Measurements from ENCODE around the gene HDGF. TPM values are rescaled to one million over a fixed set of nuclear protein-coding genes. Genes with fewer than 3 reads are reported as not detected.

HDGF gene
- total and polyA plus RNA-seq, 2 donors (not counting 1 experiment from before 2014, with no cell fraction given) = 99.1 to 138 TPM

DNA sequence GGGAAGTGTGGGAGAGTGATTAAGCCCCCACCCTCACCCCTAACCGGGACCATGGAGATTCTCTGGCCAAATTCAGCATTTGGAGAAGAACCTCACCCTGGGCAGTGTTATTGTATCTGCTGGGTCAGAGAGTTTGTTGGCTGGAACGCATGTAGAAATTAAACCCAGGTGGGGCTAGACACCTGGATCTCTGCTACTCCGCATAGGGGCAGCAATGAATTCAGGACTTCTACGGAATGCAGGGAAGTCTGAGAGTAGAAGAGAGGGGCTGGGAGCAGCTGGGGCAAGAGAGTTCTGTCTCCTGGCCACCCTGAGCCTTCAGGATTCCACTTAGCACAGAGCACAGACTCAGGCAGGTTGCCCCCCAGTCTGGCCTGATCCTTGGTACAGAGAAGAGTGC lies 42.4 kb downstream of the HDGF start:
- H3K4me1 ChIP-seq (ENCODE audit: control insufficient read depth, extremely low read depth, insufficient read depth, low read length) = peaks cover 56% of the 10 kb centered on the region
- H3K36me3 ChIP-seq (ENCODE audit: control insufficient read depth, insufficient read depth, low read length) = no peaks in the 10 kb centered on the region
- no peak overlapping the region for H3K27ac ChIP-seq (ENCODE audit: insufficient read depth, low read length)
- no peak overlapping the region for H3K4me3 ChIP-seq (replicated peaks in 1 of 4; ENCODE audit: control extremely low read depth in 1 of 4, insufficient read depth in 1 of 4, low read depth in 3 of 4, low read length in 4 of 4)
- H3K79me2 ChIP-seq (ENCODE audit: control insufficient read depth, insufficient read depth, low read length) = no peaks in the 10 kb centered on the region
- H3K9ac ChIP-seq (ENCODE audit: insufficient read depth, low read length) = no peak overlapping the region
- DNase-seq (ENCODE audit: low read depth in 2 of 2) = no peak
- no peaks in the 10 kb centered on the region for H4K20me1 ChIP-seq (ENCODE audit: control insufficient read depth, extremely low read depth, insufficient read depth, low read length)
- TF ChIP-seq, protein P1, sequence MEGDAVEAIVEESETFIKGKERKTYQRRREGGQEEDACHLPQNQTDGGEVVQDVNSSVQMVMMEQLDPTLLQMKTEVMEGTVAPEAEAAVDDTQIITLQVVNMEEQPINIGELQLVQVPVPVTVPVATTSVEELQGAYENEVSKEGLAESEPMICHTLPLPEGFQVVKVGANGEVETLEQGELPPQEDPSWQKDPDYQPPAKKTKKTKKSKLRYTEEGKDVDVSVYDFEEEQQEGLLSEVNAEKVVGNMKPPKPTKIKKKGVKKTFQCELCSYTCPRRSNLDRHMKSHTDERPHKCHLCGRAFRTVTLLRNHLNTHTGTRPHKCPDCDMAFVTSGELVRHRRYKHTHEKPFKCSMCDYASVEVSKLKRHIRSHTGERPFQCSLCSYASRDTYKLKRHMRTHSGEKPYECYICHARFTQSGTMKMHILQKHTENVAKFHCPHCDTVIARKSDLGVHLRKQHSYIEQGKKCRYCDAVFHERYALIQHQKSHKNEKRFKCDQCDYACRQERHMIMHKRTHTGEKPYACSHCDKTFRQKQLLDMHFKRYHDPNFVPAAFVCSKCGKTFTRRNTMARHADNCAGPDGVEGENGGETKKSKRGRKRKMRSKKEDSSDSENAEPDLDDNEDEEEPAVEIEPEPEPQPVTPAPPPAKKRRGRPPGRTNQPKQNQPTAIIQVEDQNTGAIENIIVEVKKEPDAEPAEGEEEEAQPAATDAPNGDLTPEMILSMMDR (conservative IDR thresholded peaks at IDR 0.05 in 1 of 2, IDR thresholded peaks at IDR 0.05 in 1 of 2; ENCODE audit: low read depth in 1 of 2, low read length in 2 of 2) = no peak
- TF ChIP-seq EZH2 (IDR thresholded peaks at IDR 0.05; ENCODE audit: low read length, missing control alignments) = no peak
- no peaks in the 10 kb centered on the region for H3K9me3 ChIP-seq (ENCODE audit: control insufficient read depth, insufficient read depth, low read depth, low read length)
- no peaks in the 10 kb centered on the region for H3K27me3 ChIP-seq (ENCODE audit: control insufficient read depth, insufficient read depth, low read length)
- H2AFZ ChIP-seq (ENCODE audit: low read length) = no peak overlapping the region
- H3K4me2 ChIP-seq (ENCODE audit: extremely low read depth, insufficient read depth, low read length) = no peak overlapping the region

DNA sequence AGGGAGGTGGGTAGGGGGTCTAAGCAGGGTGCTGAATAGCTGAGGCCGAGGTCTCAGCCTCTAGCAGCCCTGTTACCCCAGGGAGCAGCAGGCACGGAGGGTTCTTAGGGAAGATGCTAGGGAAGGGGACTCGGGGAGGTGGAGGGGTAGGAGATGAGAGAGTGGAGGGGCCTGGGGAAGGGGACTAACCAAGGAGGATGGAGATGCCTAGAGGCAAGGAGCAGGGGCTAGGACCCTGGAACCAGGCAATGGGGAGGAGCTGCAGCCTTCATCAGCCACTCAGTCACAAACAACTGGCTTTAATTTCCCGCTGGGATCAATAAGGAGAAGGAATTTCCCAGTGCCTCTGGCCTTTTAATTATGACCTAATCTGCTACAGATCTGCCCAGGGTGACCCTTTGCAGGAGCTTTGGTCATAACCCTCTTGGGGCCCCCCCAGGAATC lies 43.2 kb downstream of the HDGF start:
- peak overlapping the region in 1 of 4 experiments; percentile 22 for H3K4me3 ChIP-seq (replicated peaks in 1 of 4; ENCODE audit: control extremely low read depth in 1 of 4, insufficient read depth in 1 of 4, low read depth in 3 of 4, low read length in 4 of 4)
- H4K20me1 ChIP-seq (ENCODE audit: control insufficient read depth, extremely low read depth, insufficient read depth, low read length) = no peaks in the 10 kb centered on the region
- no peak overlapping the region for H2AFZ ChIP-seq (ENCODE audit: low read length)
- H3K27me3 ChIP-seq (ENCODE audit: control insufficient read depth, insufficient read depth, low read length) = no peaks in the 10 kb centered on the region
- no peaks in the 10 kb centered on the region for H3K9me3 ChIP-seq (ENCODE audit: control insufficient read depth, insufficient read depth, low read depth, low read length)
- peaks cover 56% of the 10 kb centered on the region for H3K4me1 ChIP-seq (ENCODE audit: control insufficient read depth, extremely low read depth, insufficient read depth, low read length)
- H3K9ac ChIP-seq (ENCODE audit: insufficient read depth, low read length) = no peak overlapping the region
- H3K27ac ChIP-seq (ENCODE audit: insufficient read depth, low read length) = peak overlapping the region; percentile 63
- peak overlapping the region; percentile 39 for H3K4me2 ChIP-seq (ENCODE audit: extremely low read depth, insufficient read depth, low read length)
- no peak for TF ChIP-seq EZH2 (IDR thresholded peaks at IDR 0.05; ENCODE audit: low read length, missing control alignments)
- TF ChIP-seq, protein P1 (conservative IDR thresholded peaks at IDR 0.05 in 1 of 2, IDR thresholded peaks at IDR 0.05 in 1 of 2; ENCODE audit: low read depth in 1 of 2, low read length in 2 of 2) = no peak
- H3K79me2 ChIP-seq (ENCODE audit: control insufficient read depth, insufficient read depth, low read length) = no peaks in the 10 kb centered on the region
- no peak for DNase-seq (ENCODE audit: low read depth in 2 of 2)
- H3K36me3 ChIP-seq (ENCODE audit: control insufficient read depth, insufficient read depth, low read length) = no peaks in the 10 kb centered on the region

DNA sequence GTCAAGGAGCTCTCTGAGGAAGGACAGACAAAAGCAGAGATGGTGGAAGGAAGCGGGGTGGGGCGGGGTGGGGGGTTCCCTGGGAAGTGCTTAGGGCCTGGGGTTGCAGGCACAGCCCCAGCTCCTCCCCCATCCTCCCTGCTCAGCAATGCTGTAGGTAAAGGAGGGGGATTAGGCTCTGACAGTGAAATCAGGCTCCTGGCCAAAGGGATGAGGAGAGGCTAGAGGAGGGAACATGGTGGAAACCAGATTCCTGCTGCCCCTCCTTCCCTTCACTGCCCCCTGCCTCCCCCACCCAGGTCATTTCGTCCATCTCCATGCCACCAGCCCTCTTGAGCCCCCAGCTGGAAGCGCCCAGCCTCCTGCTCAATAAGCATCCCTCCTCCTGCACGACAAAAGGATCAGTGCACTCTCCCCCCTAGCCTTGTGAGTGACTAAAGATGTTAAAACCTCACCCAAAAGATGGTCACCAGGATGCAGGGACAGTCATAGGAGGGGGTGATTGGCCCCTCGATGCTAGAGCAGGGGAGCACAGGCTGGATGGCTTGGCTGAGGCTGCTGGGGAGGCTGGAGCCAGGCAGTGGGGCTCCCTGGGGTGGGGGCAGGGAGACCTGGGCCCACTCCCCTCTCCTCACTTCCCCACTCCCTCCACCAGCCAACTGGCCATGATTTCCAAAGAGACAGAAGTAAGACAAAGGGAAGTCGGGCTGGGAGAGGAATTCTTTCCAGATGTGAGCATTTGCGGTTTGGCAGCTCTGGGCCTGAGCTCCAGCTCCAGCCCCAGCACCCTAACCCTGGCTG lies 43.9 kb downstream of the HDGF start:
- TF ChIP-seq, protein P1 (conservative IDR thresholded peaks at IDR 0.05 in 1 of 2, IDR thresholded peaks at IDR 0.05 in 1 of 2; ENCODE audit: low read depth in 1 of 2, low read length in 2 of 2) = no peak
- no peak for TF ChIP-seq EZH2 (IDR thresholded peaks at IDR 0.05; ENCODE audit: low read length, missing control alignments)
- DNase-seq (ENCODE audit: low read depth in 2 of 2) = peak; percentile 59 to 66
- H3K4me2 ChIP-seq (ENCODE audit: extremely low read depth, insufficient read depth, low read length) = peak overlapping the region; percentile 39
- no peaks in the 10 kb centered on the region for H3K9me3 ChIP-seq (ENCODE audit: control insufficient read depth, insufficient read depth, low read depth, low read length)
- peak overlapping the region in 1 of 4 experiments; percentile 22 for H3K4me3 ChIP-seq (replicated peaks in 1 of 4; ENCODE audit: control extremely low read depth in 1 of 4, insufficient read depth in 1 of 4, low read depth in 3 of 4, low read length in 4 of 4)
- H3K79me2 ChIP-seq (ENCODE audit: control insufficient read depth, insufficient read depth, low read length) = no peaks in the 10 kb centered on the region
- H3K27me3 ChIP-seq (ENCODE audit: control insufficient read depth, insufficient read depth, low read length) = no peaks in the 10 kb centered on the region
- no peak overlapping the region for H3K9ac ChIP-seq (ENCODE audit: insufficient read depth, low read length)
- H3K4me1 ChIP-seq (ENCODE audit: control insufficient read depth, extremely low read depth, insufficient read depth, low read length) = peaks cover 51% of the 10 kb centered on the region
- H4K20me1 ChIP-seq (ENCODE audit: control insufficient read depth, extremely low read depth, insufficient read depth, low read length) = no peaks in the 10 kb centered on the region
- H2AFZ ChIP-seq (ENCODE audit: low read length) = no peak overlapping the region
- no peaks in the 10 kb centered on the region for H3K36me3 ChIP-seq (ENCODE audit: control insufficient read depth, insufficient read depth, low read length)
- peak overlapping the region; percentile 63 for H3K27ac ChIP-seq (ENCODE audit: insufficient read depth, low read length)
